ENCODE results near the gene TPRX1. TPM values are rescaled to one million over a fixed set of nuclear protein-coding genes. Genes with fewer than 3 reads are reported as not detected.
A peak's percentile ranks its signal among the peaks of the same experiment; 100 is the strongest.

The TPRX1 gene
- total and polyA plus RNA-seq, 9 of the 15 experiments (the other 6 are each of a cell fraction or from before 2014, with no cell fraction given) = not detected

DNA sequence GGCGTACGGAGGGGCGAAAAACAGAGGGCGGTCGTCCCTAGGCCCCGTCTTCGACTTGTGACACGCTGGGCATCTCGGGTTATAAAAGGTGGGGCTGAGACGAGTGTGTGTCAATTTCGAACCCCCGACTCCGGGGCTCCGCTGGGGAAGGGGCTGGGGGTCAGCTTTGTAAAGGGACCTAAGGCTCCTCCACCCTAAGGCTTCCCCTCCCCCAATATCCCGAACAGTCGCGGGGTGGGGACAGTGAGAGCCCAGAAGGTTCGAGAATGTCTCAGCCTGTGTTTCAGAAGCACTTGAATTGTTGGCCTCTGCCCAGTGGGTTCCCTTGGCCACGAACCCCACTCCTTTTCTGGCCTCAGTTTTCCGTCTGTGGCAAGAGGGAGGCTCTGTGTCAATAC, 25.4 kb downstream of the TPRX1 start:
- H3K9ac ChIP-seq (ENCODE audit: insufficient read depth in 1 of 2, low read depth in 2 of 2, low read length in 2 of 2) = peak overlapping the region; percentile 94 to 100
- peak overlapping the region; percentile 96 for H3K27ac ChIP-seq (ENCODE audit: extremely low read depth, low read depth, low read length)
- in situ Hi-C loops (cut with MboI) = no loop called here
- no peaks in the 10 kb centered on the region for H3K9me3 ChIP-seq (replicated peaks; ENCODE audit: control insufficient read depth, insufficient read depth, low read depth, low read length)
- peaks cover 28% of the 10 kb centered on the region; the same call in 2 of the 3 replicates for H3K36me3 ChIP-seq (ENCODE audit: control insufficient read depth, insufficient read depth, low read length)
- peak overlapping the region; percentile 96 for H2AFZ ChIP-seq (ENCODE audit: low read depth, low read length)
- peak overlapping the region; percentile 95 for H3K4me3 ChIP-seq
- peak; percentile 71 for FAIRE-seq
- peaks cover 11 to 29% of the 10 kb centered on the region in 2 experiments; a peak in 3 of 5 replicates for H3K4me1 ChIP-seq (replicated peaks in 1 of 2; ENCODE audit: control insufficient read depth in 2 of 2, insufficient read depth in 2 of 2, low read length in 2 of 2)
- H3K4me2 ChIP-seq (ENCODE audit: insufficient read depth, low read length) = peak overlapping the region; percentile 84
- POLR2A ChIA-PET = no interaction called here
- peak; percentile 56 for ATAC-seq
- intact Hi-C loops (cut with micrococcal nuclease) = no loop called here
- WGBS (ENCODE audit: insufficient coverage, low coverage, missing lambda C conversion rate) = 0% methylated on average over 12 of the region's 20 CpGs
- peak in 1 of 4 experiments; percentile 49 for DNase-seq (ENCODE audit: extremely low read depth in 1 of 4, low spot score in 3 of 4)
- H3K27me3 ChIP-seq (ENCODE audit: control insufficient read depth in 2 of 2, insufficient read depth in 2 of 2, low read length in 2 of 2) = no peaks in the 10 kb centered on the region
- H3K79me2 ChIP-seq (ENCODE audit: control insufficient read depth, insufficient read depth, low read length) = peaks cover 25% of the 10 kb centered on the region
- H3K9me1 ChIP-seq (ENCODE audit: control insufficient read depth, insufficient read depth, low read length) = peaks cover 3% of the 10 kb centered on the region
- TSS peak; percentile 77 for BruUV-seq (replicated peaks)
- TF ChIP-seq SREBF2 (CRISPR knock-in tag; IDR thresholded peaks at IDR 0.05) = no peak
- no peak for TF ChIP-seq ILK (tag; IDR thresholded peaks at IDR 0.05; ENCODE audit: borderline replicate concordance, low read depth)
- TF ChIP-seq SMAD2 (IDR thresholded peaks at IDR 0.05; ENCODE audit: low read depth, low read length) = no peak
- TF ChIP-seq ZBED1 (IDR thresholded peaks at IDR 0.05) = no peak
- no peak for TF ChIP-seq RBFOX2 (IDR thresholded peaks at IDR 0.05; ENCODE audit: low read depth, low read length)
- no peak for TF ChIP-seq E2F3 (CRISPR knock-in tag; IDR thresholded peaks at IDR 0.05)
- TF ChIP-seq NCOA4 (IDR thresholded peaks at IDR 0.05; ENCODE audit: partially characterized antibody) = no peak
- TF ChIP-seq CGGBP1 (CRISPR knock-in tag; IDR thresholded peaks at IDR 0.05) = no peak
- no peak for TF ChIP-seq NFIC (IDR thresholded peaks at IDR 0.05)
- TF ChIP-seq GABPA (tag; conservative IDR thresholded peaks at IDR 0.05; ENCODE audit: low read depth) = 0 out of 2 replicates have a peak, but pooled peaks have one; percentile 3
- peak; percentile 35; the same call in 1 of the 2 replicates for TF ChIP-seq ZFX (CRISPR knock-in tag; IDR thresholded peaks at IDR 0.05)
- TF ChIP-seq ZSCAN32 (CRISPR knock-in tag; IDR thresholded peaks at IDR 0.05) = no peak
- TF ChIP-seq NBN (IDR thresholded peaks at IDR 0.05; ENCODE audit: low read depth) = no peak
- peak; percentile 9 for TF ChIP-seq KDM5B (IDR thresholded peaks at IDR 0.05; ENCODE audit: insufficient replicate concordance, low read depth, low read length)
- TF ChIP-seq, protein P1, sequence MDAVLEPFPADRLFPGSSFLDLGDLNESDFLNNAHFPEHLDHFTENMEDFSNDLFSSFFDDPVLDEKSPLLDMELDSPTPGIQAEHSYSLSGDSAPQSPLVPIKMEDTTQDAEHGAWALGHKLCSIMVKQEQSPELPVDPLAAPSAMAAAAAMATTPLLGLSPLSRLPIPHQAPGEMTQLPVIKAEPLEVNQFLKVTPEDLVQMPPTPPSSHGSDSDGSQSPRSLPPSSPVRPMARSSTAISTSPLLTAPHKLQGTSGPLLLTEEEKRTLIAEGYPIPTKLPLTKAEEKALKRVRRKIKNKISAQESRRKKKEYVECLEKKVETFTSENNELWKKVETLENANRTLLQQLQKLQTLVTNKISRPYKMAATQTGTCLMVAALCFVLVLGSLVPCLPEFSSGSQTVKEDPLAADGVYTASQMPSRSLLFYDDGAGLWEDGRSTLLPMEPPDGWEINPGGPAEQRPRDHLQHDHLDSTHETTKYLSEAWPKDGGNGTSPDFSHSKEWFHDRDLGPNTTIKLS (IDR thresholded peaks at IDR 0.05; ENCODE audit: borderline replicate concordance, low read depth) = no peak
- H4K20me1 ChIP-seq (replicated peaks; ENCODE audit: control insufficient read depth, insufficient read depth, low read length) = no peaks in the 10 kb centered on the region
- CTCF ChIA-PET (ENCODE audit: low intra/inter-chr PET ratio) = interaction anchor here (1.5 kb wide), 1 partner anchor 10 kb away, joined by 7 read pairs; no protein-coding TSS in a partner anchor
